ENCODE data around the gene TNFAIP8L1.

The TNFAIP8L1 gene

DNA sequence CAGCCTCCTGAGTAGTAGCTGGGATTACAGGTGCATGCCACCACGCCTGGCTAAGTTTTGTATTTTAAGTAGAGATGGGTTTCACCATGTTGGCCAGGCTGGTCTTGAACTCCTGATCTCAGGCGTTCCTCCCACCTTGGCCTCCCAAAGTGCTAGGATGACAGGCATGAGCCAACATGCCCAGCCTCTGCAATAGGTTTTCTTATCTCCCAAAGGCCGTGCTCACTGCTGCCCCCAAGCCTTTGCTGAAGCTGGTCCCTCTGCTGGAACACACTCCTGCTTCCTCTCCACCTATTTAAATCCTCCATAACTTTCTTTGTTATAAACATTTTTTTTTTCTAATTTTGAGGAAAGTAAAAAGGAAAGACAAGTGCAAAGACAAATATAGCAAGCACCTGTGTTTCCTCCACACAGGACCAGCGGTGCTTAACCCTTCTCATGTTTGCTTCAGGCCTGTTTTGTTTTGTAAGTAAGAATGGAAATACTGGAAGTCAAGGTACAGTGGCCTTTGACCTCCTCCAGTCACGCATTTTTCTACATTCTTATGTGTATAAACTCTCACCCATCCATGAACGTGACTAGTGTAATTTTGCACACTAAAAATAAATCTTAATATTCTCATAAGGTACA is 14.5 kb upstream of the TNFAIP8L1 start:
- no peak overlapping the region for H3K4me3 ChIP-seq (ENCODE audit: low read depth, low read length)
- TF ChIP-seq POLR2A (IDR thresholded peaks at IDR 0.05; ENCODE audit: extremely low read depth, insufficient read length), result no peak
- TF ChIP-seq, protein P1, sequence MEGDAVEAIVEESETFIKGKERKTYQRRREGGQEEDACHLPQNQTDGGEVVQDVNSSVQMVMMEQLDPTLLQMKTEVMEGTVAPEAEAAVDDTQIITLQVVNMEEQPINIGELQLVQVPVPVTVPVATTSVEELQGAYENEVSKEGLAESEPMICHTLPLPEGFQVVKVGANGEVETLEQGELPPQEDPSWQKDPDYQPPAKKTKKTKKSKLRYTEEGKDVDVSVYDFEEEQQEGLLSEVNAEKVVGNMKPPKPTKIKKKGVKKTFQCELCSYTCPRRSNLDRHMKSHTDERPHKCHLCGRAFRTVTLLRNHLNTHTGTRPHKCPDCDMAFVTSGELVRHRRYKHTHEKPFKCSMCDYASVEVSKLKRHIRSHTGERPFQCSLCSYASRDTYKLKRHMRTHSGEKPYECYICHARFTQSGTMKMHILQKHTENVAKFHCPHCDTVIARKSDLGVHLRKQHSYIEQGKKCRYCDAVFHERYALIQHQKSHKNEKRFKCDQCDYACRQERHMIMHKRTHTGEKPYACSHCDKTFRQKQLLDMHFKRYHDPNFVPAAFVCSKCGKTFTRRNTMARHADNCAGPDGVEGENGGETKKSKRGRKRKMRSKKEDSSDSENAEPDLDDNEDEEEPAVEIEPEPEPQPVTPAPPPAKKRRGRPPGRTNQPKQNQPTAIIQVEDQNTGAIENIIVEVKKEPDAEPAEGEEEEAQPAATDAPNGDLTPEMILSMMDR (IDR thresholded peaks at IDR 0.05; ENCODE audit: low read depth, low read length), result peak; percentile 45
- DNase-seq (ENCODE audit: low read depth), result peak; percentile 37

DNA sequence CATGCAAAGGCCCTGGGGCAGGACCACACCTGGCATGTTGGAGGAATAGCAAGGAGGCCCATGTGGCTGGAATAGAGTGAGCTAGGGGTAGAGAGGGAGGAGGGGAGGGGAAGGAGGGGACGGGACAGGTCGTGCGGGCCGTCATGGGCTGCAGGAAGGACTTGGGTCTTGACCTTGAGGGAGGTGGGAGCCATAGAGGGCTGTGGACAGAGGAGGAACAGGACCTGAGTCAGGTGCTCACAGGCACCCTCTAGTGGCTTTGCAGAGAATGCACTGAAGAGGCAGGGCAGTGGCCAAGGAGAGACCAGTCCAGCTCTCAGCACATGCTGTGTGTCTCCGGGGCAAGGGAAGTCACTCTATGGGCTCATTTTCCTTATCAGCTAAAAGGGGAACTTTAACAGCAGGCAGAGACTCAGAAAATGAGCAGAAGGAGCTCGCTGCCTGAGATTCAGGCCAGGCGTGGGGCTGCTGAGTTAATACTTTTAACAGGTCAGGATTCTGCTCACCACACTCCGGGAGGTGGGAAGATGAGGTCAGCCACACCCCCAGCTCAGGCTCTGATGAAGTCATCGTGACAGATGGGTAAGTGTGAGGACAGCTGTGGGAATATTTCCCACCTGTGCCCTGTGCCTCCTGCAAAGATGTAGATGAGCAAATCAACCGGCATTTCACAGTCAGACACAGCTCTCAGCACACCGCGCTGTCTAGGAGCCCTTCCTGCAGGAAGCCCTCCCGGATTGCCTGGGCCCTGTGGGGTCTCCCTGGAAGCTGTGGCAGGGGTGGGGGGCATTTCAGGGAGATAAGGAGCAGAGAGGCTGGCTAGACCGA is 6.0 kb upstream of the TNFAIP8L1 start:
- peak; percentile 86 for DNase-seq (ENCODE audit: low read depth)
- TF ChIP-seq, protein P1 (IDR thresholded peaks at IDR 0.05; ENCODE audit: low read depth, low read length), result peak; percentile 77
- no peak for TF ChIP-seq MYC (IDR thresholded peaks at IDR 0.05; ENCODE audit: low read depth, low read length)

DNA sequence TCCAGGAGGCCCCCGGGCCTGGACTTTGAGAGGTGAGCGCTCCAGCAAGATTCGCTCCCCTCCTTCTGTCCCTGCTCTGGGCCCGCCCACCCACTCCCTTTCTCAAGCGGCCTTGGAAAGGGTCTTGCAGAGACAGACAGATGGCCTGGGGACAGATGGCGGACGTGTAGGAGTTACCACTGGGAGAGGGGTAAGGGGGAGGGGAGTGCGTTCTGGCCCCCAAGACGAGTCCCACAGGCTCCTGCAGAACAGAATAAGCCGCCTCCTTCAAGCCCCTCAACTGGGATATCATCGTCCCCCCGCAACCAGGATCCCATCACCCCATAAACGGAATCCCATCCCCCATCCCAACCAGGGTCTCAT is 3.6 kb upstream of the TNFAIP8L1 start:
- no peak for DNase-seq (ENCODE audit: low read depth)
- TF ChIP-seq, protein P1 (IDR thresholded peaks at IDR 0.05; ENCODE audit: low read depth, low read length), result no peak
- TF ChIP-seq, protein P2, sequence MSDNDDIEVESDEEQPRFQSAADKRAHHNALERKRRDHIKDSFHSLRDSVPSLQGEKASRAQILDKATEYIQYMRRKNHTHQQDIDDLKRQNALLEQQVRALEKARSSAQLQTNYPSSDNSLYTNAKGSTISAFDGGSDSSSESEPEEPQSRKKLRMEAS (IDR thresholded peaks at IDR 0.05; ENCODE audit: low read depth, low read length), result no peak
- TF ChIP-seq POLR2A (IDR thresholded peaks at IDR 0.05; ENCODE audit: extremely low read depth, insufficient read length), result no peak
- TF ChIP-seq MYC (IDR thresholded peaks at IDR 0.05; ENCODE audit: low read depth, low read length), result no peak
- no peak overlapping the region for H3K4me3 ChIP-seq (ENCODE audit: low read depth, low read length)

More for the DNA sequence above, 6.0 kb upstream of the TNFAIP8L1 start:
- H3K4me3 ChIP-seq (ENCODE audit: low read depth, low read length), result no peak overlapping the region

DNA sequence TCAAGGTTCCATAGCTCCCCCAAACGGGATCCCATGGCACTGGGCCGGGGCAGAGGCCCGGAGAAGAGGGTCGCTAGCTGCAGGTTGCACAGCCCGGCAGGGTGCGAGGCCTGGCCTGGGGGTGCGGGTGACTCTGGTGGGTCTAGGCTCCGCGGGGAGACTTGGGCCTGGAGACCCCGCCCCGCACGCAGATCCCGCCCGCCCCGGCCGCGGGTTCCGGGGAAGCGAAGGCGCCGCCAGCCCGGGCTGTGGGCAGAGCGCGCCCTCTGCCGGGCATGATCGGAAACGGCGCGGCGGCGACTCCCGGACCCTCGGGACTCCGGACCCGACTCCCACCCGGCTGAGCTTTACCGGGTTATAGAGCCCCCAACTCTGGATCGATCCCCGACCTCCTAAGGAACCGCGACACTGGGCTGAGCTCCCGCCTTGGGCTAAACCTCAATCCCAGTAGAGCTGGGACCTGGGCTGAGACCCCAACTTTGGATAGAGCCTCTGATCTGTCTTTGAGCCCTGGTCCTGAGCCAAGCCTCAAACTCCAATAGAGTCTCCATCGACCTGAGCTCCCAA is 3.1 kb upstream of the TNFAIP8L1 start:
- H3K4me3 ChIP-seq (ENCODE audit: low read depth, low read length), result no peak overlapping the region
- TF ChIP-seq, protein P1 (IDR thresholded peaks at IDR 0.05; ENCODE audit: low read depth, low read length), result peak; percentile 32
- TF ChIP-seq MYC (IDR thresholded peaks at IDR 0.05; ENCODE audit: low read depth, low read length) (no peak), POLR2A (IDR thresholded peaks at IDR 0.05; ENCODE audit: extremely low read depth, insufficient read length) (no peak)
- TF ChIP-seq, protein P2 (IDR thresholded peaks at IDR 0.05; ENCODE audit: low read depth, low read length), result no peak
- DNase-seq (ENCODE audit: low read depth), result peak; percentile 58

DNA sequence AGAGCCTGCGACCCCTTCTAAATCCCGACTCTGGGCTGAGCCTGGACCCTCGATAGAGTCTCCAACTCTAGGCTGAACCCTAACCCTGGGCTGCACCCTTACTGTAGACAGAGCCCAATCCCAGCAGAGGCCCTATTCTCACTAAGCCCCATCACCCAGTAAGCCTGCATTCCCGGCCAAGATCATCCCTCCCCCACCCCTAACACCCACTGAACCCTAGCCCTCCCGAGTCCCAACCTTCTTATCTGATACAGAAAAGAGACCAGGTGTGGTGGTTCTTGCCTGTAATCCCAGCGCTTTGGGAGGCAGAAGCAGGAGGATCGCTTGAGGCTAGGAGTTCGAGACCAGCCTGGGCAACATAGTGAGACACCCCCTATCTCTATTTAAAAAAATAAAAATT is 2.6 kb upstream of the TNFAIP8L1 start:
- TF ChIP-seq MYC (IDR thresholded peaks at IDR 0.05; ENCODE audit: low read depth, low read length) (no peak), POLR2A (IDR thresholded peaks at IDR 0.05; ENCODE audit: extremely low read depth, insufficient read length) (no peak)
- TF ChIP-seq, protein P1 (IDR thresholded peaks at IDR 0.05; ENCODE audit: low read depth, low read length), result no peak
- TF ChIP-seq, protein P2 (IDR thresholded peaks at IDR 0.05; ENCODE audit: low read depth, low read length), result no peak
- no peak overlapping the region for H3K4me3 ChIP-seq (ENCODE audit: low read depth, low read length)
- DNase-seq (ENCODE audit: low read depth), result no peak
